ENCODE results near the gene P2RX4.

P2RX4 gene

GRCh38 chr12:121245031-121245430, 35.1 kb downstream of the P2RX4 start:
- TF ChIP-seq CTCF (IDR thresholded peaks at IDR 0.05), result no peak

DNA sequence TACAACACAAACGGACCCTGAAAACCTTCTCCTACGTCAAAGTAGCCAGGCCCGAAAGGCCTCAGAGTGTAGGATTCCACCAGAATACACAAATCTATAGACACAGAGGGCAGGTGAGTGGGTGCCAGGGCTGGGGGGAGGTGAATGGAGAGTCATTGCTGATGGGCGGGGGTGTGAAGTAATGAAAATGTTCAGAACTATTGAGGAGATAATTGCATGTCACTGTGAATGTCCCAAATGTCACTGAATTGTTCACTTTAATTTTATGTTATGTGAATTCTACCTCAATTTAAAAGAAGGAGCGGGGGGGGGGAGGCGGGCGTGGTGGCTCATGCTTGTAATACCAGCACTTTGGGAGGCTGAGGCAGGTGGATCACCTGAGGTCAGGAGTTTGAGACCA, 36.0 kb downstream of the P2RX4 start:
- no peak for TF ChIP-seq CTCF (IDR thresholded peaks at IDR 0.05)

GRCh38 chr12:121246893-121247557, 37.1 kb downstream of the P2RX4 start:
- TF ChIP-seq CTCF (IDR thresholded peaks at IDR 0.05), result no peak

- TF ChIP-seq CTCF (IDR thresholded peaks at IDR 0.05), result no peak
These were observed 38.7 kb downstream of the P2RX4 start for GRCh38 chr12:121248622-121249021.

DNA sequence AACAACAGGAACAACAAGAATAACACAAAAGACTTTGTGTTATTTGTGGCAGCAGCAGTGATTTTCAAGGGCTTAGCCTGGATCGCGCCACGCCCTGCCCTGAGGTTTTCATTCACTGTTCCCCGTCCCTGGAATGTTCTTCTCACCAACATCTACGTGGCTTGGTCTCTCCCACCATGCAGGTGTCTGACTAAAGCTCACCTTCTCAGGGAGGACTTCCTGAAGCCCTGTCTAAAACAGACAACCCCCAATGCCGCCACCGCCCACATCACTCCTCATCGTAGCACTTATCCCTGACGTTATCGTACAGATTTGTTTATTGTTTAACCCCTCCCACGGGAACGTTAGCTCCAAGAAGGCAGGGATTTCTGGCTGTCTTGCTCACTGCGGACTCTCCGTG, 40.4 kb downstream of the P2RX4 start:
- TF ChIP-seq CTCF (IDR thresholded peaks at IDR 0.05), result no peak

- TF ChIP-seq CTCF (IDR thresholded peaks at IDR 0.05), result no peak
These were observed 41.9 kb downstream of the P2RX4 start for GRCh38 chr12:121251838-121252237.

- no peak for TF ChIP-seq CTCF (IDR thresholded peaks at IDR 0.05)
These were observed 42.9 kb downstream of the P2RX4 start for GRCh38 chr12:121252712-121253345.
